Right lobe of liver (tissue), 6 donors: ENCODE data around the gene OR2T11. TPM values are rescaled to one million over a fixed set of nuclear protein-coding genes. Genes with fewer than 3 reads are reported as not detected.

Source experiments
- ATAC-seq, 4 donors: fragments of 200-7000 bp; cut with Tn5 transposase; one replicate each; pipeline ENCODE4 v1.9.1; 2020; ENCODE audit warnings: mild to moderate bottlenecking in 4 of 4, moderate library complexity in 4 of 4
- DNase-seq, 3 donors: peaks; one replicate each; pipeline ENCODE4 v3.0.0-alpha.2; 2020
- H3K27ac ChIP-seq, 3 donors: fragments of 200-600 bp; one replicate each; pipeline ENCODE4 v1.8.0; 2022
- H3K27me3 ChIP-seq, 2 donors: fragments of 200-600 bp; one replicate each; pipeline ENCODE4 v1.8.0; 2022
- H3K36me3 ChIP-seq, 4 donors: fragments of 200-600 bp; sonication (generic) in 1 of 4; one replicate each; pipeline versions ENCODE4 v1.5.1 to v1.8.0; 2017 to 2022; ENCODE audit warnings: control low read depth in 1 of 4
- H3K4me1 ChIP-seq, 4 donors: fragments of 200-600 bp; sonication (generic) in 1 of 4; one replicate each; pipeline versions ENCODE4 v1.5.1 to v1.8.0; 2017 to 2022; ENCODE audit warnings: control low read depth in 1 of 4
- H3K4me3 ChIP-seq, 3 donors: fragments of 200-600 bp; one replicate each; pipeline ENCODE4 v1.8.0; 2022
- H3K9me3 ChIP-seq, 4 donors: fragments of 200-600 bp; sonication (generic) in 1 of 4; one replicate each; pipeline versions ENCODE4 v1.5.1 to v1.8.0; 2017 to 2022; ENCODE audit warnings: control low read depth in 1 of 4
- CTCF ChIP-seq, 4 donors: fragments of 200-600 bp in 3 of 4; fragments of 450-650 bp in 1 of 4; IDR thresholded peaks; one replicate each; pipeline versions ENCODE4 v1.5.1 to v1.8.0; 2016 to 2022; ENCODE audit warnings: antibody characterized with exemption in 4 of 4, mild to moderate bottlenecking in 2 of 4
- POLR2A ChIP-seq: fragments of 450-650 bp; IDR thresholded peaks from one replicate; pipeline ENCODE4 v1.6.1; 2017; ENCODE audit warnings: antibody characterized with exemption, mild to moderate bottlenecking
- WGBS: methylation state at CpG from one replicate; pipeline ENCODE4 v1.1.6; 2018; ENCODE audit warnings: low coverage, low lambda C conversion rate; ENCODE audit not compliant: insufficient coverage; ENCODE audit errors: missing lambda C conversion rate; 5-methylcytosine and 5-hydroxymethylcytosine counted together
- intact Hi-C, 2 donors: fragments of 100-400 bp; cut with DNase I; formaldehyde crosslinking; loops; one replicate each; pipeline versions ENCODE4 v1.11.2 to v1.14.1; 2022
- total RNA-seq, 6 experiments: library from RNA; depleted of rRNA in 2 of 6; stranded (reverse); fragments of >200 nt in 2 of 6; fragmentation: NEBNext Ultra II Directional in 3 of 6; extraction: Animal tissue kit (Norgen Biotek cat#: 25700) in 3 of 6; gene quantifications; one replicate each; pipeline versions ENCODE4 v1.1.0 to v1.2.4, GENCODE V29; 2016 to 2023
- donor health status: DM: no; HTN: yes; CAD: no.
- donor health status: DM: no; HTN: no; CAD: no.
- donor health status: DM: no; HTN: no; CAD: no.
- donor health status: DM: no; HTN: yes; CAD: no.
- donor health status: DM: no; HTN: yes; CAD: no.

The OR2T11 gene
- total RNA-seq, 6 experiments from 2014 or later, result not detected

DNA sequence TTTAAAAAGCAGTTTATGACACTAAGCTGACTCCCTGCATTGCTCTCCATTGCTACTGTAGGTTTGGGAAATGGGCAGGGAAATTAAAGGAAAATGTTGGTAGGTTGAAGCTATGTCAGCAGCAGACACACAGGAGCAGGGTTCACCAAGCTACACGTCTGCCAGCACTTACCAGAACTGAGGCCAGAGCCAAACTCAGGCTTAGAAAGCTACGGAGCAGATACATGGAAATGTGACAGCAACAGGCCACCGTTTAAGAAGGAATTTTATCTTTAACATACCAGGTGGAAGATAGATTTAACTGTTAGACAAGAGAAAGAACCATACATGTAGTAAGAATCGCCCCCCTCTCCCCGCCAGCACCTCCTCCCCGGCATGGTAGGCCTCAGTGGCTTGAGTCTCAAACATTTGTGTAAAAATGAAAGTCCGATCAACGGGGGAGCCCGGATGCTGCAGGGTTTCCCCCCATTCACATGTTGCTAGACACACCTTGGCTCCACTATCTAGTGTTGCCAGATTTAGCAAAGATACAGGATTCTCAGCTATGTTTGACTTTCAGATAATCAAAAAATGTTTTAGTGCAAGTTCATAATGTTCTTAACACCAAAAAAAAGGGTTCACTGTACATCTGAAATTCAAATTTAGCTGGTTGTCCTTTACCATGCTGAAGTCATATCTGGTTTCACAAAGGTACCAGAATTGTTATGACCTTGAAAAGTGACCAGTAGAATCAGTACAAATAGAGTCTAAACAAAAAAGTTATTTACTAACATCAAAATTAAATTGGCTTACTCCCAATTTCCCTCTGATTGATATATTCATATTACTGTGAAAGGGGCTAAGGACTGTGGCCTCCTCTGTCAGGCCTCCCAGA lies 6.7 kb downstream of the OR2T11 start:
- ATAC-seq (no peak), DNase-seq (no peak)
- no peaks in the 10 kb centered on the region for H3K36me3 ChIP-seq
- H3K27ac ChIP-seq, result no peak overlapping the region
- H3K4me3 ChIP-seq, result no peak overlapping the region
- H3K4me1 ChIP-seq, result no peaks in the 10 kb centered on the region
- H3K27me3 ChIP-seq, result no peaks in the 10 kb centered on the region
- intact Hi-C loops, result loop anchor here in 1 of 2 donors (5.0 kb wide), 1 partner anchor 179 kb away; no protein-coding TSS in a partner anchor
- 71% methylated on average over 5 of the region's 9 CpGs for WGBS
- no peaks in the 10 kb centered on the region for H3K9me3 ChIP-seq
- TF ChIP-seq CTCF (IDR thresholded peaks at IDR 0.05), result no peak
- no peak for TF ChIP-seq POLR2A

DNA sequence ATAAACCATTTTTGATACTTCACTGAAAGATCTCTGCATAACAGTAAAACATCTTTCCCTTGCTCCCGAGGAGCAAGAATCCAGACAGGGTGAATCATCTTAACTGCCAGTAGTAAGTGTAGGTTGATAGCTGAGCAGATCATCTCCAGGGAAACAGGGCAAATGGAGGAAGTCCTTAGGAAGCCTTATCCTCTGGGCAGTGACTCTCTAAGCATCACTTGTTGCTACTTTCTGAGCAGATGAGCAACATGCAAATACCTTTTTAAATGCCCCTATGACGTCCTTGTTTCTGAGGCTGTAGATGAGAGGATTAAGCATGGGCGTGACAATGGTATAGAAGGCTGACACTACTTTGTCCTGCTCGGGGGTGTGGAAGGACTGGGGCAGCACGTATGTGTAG lies 8.9 kb downstream of the OR2T11 start:
- no peak for TF ChIP-seq CTCF (IDR thresholded peaks at IDR 0.05)
- TF ChIP-seq POLR2A, result no peak
- no peaks in the 10 kb centered on the region for H3K9me3 ChIP-seq
- no peaks in the 10 kb centered on the region for H3K36me3 ChIP-seq
- H3K4me1 ChIP-seq, result no peaks in the 10 kb centered on the region
- DNase-seq (no peak), ATAC-seq (no peak)
- no peaks in the 10 kb centered on the region for H3K27me3 ChIP-seq
- intact Hi-C loops, result loop anchor here in 1 of 2 donors (5.0 kb wide), 1 partner anchor 181 kb away; no protein-coding TSS in a partner anchor
- H3K27ac ChIP-seq, result no peak overlapping the region
- 48% methylated on average over 5 of the region's 5 CpGs for WGBS
- H3K4me3 ChIP-seq, result no peak overlapping the region

GRCh38 chr1:248625166-248625565 lies 9.7 kb downstream of the OR2T11 start:
- H3K36me3 ChIP-seq, result no peaks in the 10 kb centered on the region
- no peaks in the 10 kb centered on the region for H3K27me3 ChIP-seq
- no peaks in the 10 kb centered on the region for H3K4me1 ChIP-seq
- WGBS, result 68% methylated on average over 4 of the region's 4 CpGs
- intact Hi-C loops, result loop anchor here in 1 of 2 donors (5.0 kb wide), 1 partner anchor 182 kb away; no protein-coding TSS in a partner anchor
- H3K4me3 ChIP-seq, result no peak overlapping the region
- H3K27ac ChIP-seq, result no peak overlapping the region
- ATAC-seq (no peak), DNase-seq (no peak)
- no peak for TF ChIP-seq CTCF (IDR thresholded peaks at IDR 0.05)
- TF ChIP-seq POLR2A, result no peak
- H3K9me3 ChIP-seq, result no peaks in the 10 kb centered on the region

DNA sequence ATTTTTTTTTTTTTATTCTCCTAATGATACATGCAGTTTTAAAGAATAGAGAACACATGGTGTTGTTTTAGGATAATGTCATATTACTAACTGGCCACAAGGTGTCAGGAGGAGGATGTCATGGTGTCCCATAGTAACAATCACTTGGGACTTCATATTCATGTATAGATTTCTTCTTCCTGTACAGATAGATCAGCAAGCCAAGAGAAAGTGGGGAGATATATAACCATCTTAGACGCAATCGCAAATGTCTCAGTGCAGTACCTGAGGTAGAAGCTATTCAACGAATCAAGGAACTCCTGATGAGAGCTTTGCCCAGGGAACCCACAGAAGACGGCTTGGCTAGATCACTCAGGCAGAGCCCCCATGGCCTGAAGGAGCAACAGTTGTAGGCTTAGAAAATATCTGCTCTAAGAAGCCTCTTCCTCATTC lies 12.3 kb downstream of the OR2T11 start:
- H3K27me3 ChIP-seq, result no peaks in the 10 kb centered on the region
- no peaks in the 10 kb centered on the region for H3K36me3 ChIP-seq
- H3K4me1 ChIP-seq, result no peaks in the 10 kb centered on the region
- no peak for TF ChIP-seq POLR2A
- TF ChIP-seq CTCF (IDR thresholded peaks at IDR 0.05), result peak; percentile 55 to 66 (median 58)
- H3K4me3 ChIP-seq, result no peak overlapping the region
- no peak overlapping the region for H3K27ac ChIP-seq
- ATAC-seq (peak; percentile 73 to 84 (median 74)), DNase-seq (no peak)
- intact Hi-C loops, result no loop called here
- no peaks in the 10 kb centered on the region for H3K9me3 ChIP-seq
- 60% methylated on average over 4 of the region's 4 CpGs for WGBS
